CD14-positive monocyte (primary cell): ENCODE measurements around the gene HNRNPC. TPM values are rescaled to one million over a fixed set of nuclear protein-coding genes. Genes with fewer than 3 reads are reported as not detected.

ENCODE experiments used
- DNase-seq, 3 donors: peaks; one replicate each; pipeline ENCODE4 v3.0.0-alpha.2; 2011 to 2022
- H2AFZ ChIP-seq: 2 replicates; pipeline ENCODE4 v1.6.0; 2012; ENCODE audit warnings: mild to moderate bottlenecking, low read depth, low read length, inconsistent platforms; ENCODE audit not compliant: insufficient read depth, poor library complexity, severe bottlenecking
- H3K27ac ChIP-seq, 2 donors: 1 replicate in 1 of 2; 2 replicates in 1 of 2; pipeline ENCODE4 v1.5.1; 2012 to 2013; ENCODE audit warnings: low read length in 2 of 2, control low read depth in 1 of 2, inconsistent platforms in 1 of 2, low read depth in 1 of 2, mild to moderate bottlenecking in 1 of 2
- H3K27me3 ChIP-seq, 2 donors: one replicate each; pipeline versions ENCODE4 v1.6.0 to v1.6.1; 2011 to 2013; ENCODE audit warnings: low read length in 2 of 2; ENCODE audit not compliant: control insufficient read depth in 2 of 2, insufficient read depth in 2 of 2
- H3K36me3 ChIP-seq, 2 donors: replicated peaks in 1 of 2; 1 replicate in 1 of 2; 2 replicates in 1 of 2; pipeline versions ENCODE4 v1.5.1 to v1.6.1; 2012 to 2013; ENCODE audit warnings: low read length in 2 of 2, control low read depth in 1 of 2, inconsistent platforms in 1 of 2, mild to moderate bottlenecking in 1 of 2; ENCODE audit not compliant: insufficient read depth in 2 of 2, control insufficient read depth in 1 of 2
- H3K4me1 ChIP-seq, 2 donors: 1 replicate in 1 of 2; 2 replicates in 1 of 2; pipeline versions ENCODE4 v1.5.1 to v1.6.1; 2012 to 2013; ENCODE audit warnings: low read length in 2 of 2, control low read depth in 1 of 2, inconsistent platforms in 1 of 2, mild to moderate bottlenecking in 1 of 2, moderate library complexity in 1 of 2; ENCODE audit not compliant: insufficient read depth in 2 of 2, control insufficient read depth in 1 of 2
- H3K4me2 ChIP-seq: replicated peaks from 2 replicates; pipeline ENCODE3; 2012; ENCODE audit warnings: low read length, moderate library complexity, mild to moderate bottlenecking; ENCODE audit not compliant: poor library complexity, severe bottlenecking; ENCODE audit errors: extremely low read depth
- H3K4me3 ChIP-seq, 3 experiments: fragments of 200-600 bp in 1 of 3; sonication (generic) in 1 of 3; replicated peaks in 1 of 3; 1 replicate in 2 of 3; 2 replicates in 1 of 3; pipeline ENCODE4 v1.5.1; 2011 to 2013; ENCODE audit warnings: low read length in 3 of 3, mild to moderate bottlenecking in 3 of 3, control low read depth in 2 of 3, low read depth in 2 of 3, inconsistent platforms in 1 of 3, moderate library complexity in 1 of 3
- H3K79me2 ChIP-seq: 2 replicates; pipeline ENCODE4 v1.6.0; 2012; ENCODE audit warnings: mild to moderate bottlenecking, control low read depth, inconsistent platforms, low read length, moderate library complexity; ENCODE audit not compliant: insufficient read depth
- H3K9ac ChIP-seq: 2 replicates; pipeline ENCODE4 v1.6.0; 2017; ENCODE audit warnings: low read length, mild to moderate bottlenecking; ENCODE audit not compliant: insufficient read depth, poor library complexity, severe bottlenecking
- H3K9me3 ChIP-seq, 2 donors: replicated peaks in 1 of 2; 1 replicate in 1 of 2; 2 replicates in 1 of 2; pipeline versions ENCODE4 v1.5.1 to v1.6.1; 2012 to 2013; ENCODE audit warnings: low read length in 2 of 2, control low read depth in 1 of 2; ENCODE audit not compliant: control insufficient read depth in 1 of 2, insufficient read depth in 1 of 2
- H4K20me1 ChIP-seq: 2 replicates; pipeline ENCODE4 v1.6.0; 2012; ENCODE audit warnings: mild to moderate bottlenecking, low read length, control low read depth, moderate library complexity; ENCODE audit not compliant: insufficient read depth
- H3K27ac Mint-ChIP-seq, 7 donors: one replicate each; pipeline ENCODE4 v1.8.0; 2020; ENCODE audit warnings: mild to moderate bottlenecking in 7 of 7, mixed read lengths in 7 of 7, moderate library complexity in 6 of 7, inconsistent platforms in 2 of 7
- H3K27me3 Mint-ChIP-seq, 3 donors: one replicate each; pipeline ENCODE4 v1.8.0; 2021 to 2022; ENCODE audit warnings: low read depth in 3 of 3, mild to moderate bottlenecking in 3 of 3, mixed read lengths in 3 of 3, moderate library complexity in 3 of 3, inconsistent platforms in 1 of 3
- H3K36me3 Mint-ChIP-seq, 2 donors: one replicate each; pipeline ENCODE4 v1.8.0; 2020; ENCODE audit warnings: mixed read lengths in 2 of 2, inconsistent platforms in 1 of 2, mild to moderate bottlenecking in 1 of 2
- H3K4me1 Mint-ChIP-seq: one replicate; pipeline ENCODE4 v1.8.0; 2020; ENCODE audit warnings: mild to moderate bottlenecking, mixed read lengths
- H3K4me3 Mint-ChIP-seq, 2 donors: one replicate each; pipeline ENCODE4 v1.8.0; 2020; ENCODE audit warnings: mild to moderate bottlenecking in 2 of 2, mixed read lengths in 2 of 2, moderate library complexity in 1 of 2
- H3K9me3 Mint-ChIP-seq, 7 donors: one replicate each; pipeline ENCODE4 v1.8.0; 2020 to 2022; ENCODE audit warnings: mixed read lengths in 7 of 7, mild to moderate bottlenecking in 6 of 7, moderate library complexity in 6 of 7, inconsistent platforms in 2 of 7
- CTCF ChIP-seq: fragments of 200-600 bp; IDR thresholded peaks from one replicate; pipeline ENCODE4 v1.8.0; 2022; ENCODE audit warnings: antibody characterized with exemption, mild to moderate bottlenecking
- WGBS: methylation state at CpG from one replicate; pipeline ENCODE4 v1.1.5; 2013; ENCODE audit warnings: missing lambda C conversion rate; ENCODE audit not compliant: insufficient coverage; 5-methylcytosine and 5-hydroxymethylcytosine counted together
- intact Hi-C, 2 donors: fragments of 100-400 bp; cut with micrococcal nuclease; formaldehyde crosslinking; loops; one replicate each; pipeline versions ENCODE4 v1.15.0 to v1.15.1; 2023
- polyA plus RNA-seq, 3 donors: library from polyadenylated mRNA; depleted of rRNA in 1 of 3; unstranded in 2 of 3; stranded (reverse) in 1 of 3; fragments of 300-500 nt in 2 of 3; fragments of >200 nt in 1 of 3; fragmentation: Illumina TruSeq in 2 of 3; gene quantifications; 1 replicate in 2 of 3; 2 replicates in 1 of 3; pipeline ENCODE4 v1.2.3, GENCODE V29; 2012 to 2021

Gene HNRNPC
- polyA plus RNA-seq, 3 donors = 391 to 609 (median 580) TPM

DNA sequence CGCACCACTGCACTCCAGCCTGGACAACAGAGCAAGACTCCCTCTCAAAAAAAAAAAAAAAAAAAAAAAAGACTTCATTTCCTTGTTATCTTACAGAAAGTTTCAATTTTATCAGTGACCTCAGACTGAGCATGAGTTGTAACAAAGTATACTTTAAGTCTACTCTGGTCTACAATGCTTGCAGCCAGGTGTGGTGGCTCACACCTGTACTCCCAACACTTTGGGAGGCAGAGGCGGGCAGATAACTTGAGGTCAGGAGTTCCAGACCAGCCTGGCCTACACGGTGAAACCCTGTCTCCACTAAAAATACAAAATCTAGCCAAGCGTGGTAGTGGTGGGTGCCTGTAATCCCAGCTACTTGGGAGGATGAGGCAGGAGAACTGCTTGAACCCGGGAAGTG lies 18.0 kb downstream of the HNRNPC start:
- H3K27ac ChIP-seq = no peak overlapping the region
- Mint-ChIP-seq H3K4me1 (peaks cover 21% of the 10 kb centered on the region), H3K27ac (peak overlapping the region in 1 of 7 donors; percentile 52), H3K4me3 (no peak overlapping the region), H3K36me3 (peaks cover 59 to 89% of the 10 kb centered on the region in 2 donors), H3K9me3 (no peaks in the 10 kb centered on the region), H3K27me3 (no peaks in the 10 kb centered on the region)
- no CpG with 5 or more reads among the region's 5 CpGs for WGBS
- no peak for DNase-seq
- H3K79me2 ChIP-seq = peaks cover 100% of the 10 kb centered on the region
- H2AFZ ChIP-seq = no peak overlapping the region
- no peak overlapping the region for H3K4me2 ChIP-seq
- H3K4me3 ChIP-seq = no peak overlapping the region
- peaks cover 0 to 4% of the 10 kb centered on the region in 2 donors for H3K4me1 ChIP-seq
- H3K9me3 ChIP-seq = no peaks in the 10 kb centered on the region
- TF ChIP-seq CTCF = no peak
- no peak overlapping the region for H3K9ac ChIP-seq
- H4K20me1 ChIP-seq = peaks cover 100% of the 10 kb centered on the region
- no peaks in the 10 kb centered on the region for H3K27me3 ChIP-seq
- intact Hi-C loops = no loop called here
- H3K36me3 ChIP-seq = peaks cover 69 to 95% of the 10 kb centered on the region in 2 donors

DNA sequence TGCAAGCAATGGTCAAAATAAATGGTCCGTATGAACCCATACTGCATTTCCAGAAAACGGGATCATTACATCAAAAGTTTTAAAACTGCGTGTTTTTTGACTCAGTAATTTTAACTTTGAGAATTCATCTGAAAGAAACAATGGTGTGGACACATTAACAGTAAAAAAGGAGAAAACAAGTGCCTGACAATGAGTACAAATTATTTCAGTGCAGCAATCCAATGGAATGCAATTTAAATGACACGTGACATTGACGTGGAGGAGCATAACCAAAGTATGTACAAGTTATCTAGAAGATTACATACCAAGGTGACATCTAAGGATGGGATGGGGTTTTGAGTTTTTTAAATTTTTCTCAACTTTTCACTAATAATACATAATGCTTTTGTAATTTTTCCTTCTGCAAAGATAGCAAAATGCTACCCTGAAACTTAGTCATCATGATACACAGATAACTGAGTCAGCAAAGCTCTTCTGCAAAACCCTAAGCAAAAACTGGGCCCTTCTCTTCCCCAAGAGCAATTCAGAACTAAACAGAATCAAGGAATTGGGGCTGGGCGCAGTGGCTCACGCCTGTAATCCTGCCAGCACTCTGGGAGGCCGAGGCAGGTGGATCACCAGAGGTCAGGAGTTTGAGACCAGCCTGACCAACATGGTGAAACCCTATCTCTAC lies 20.4 kb downstream of the HNRNPC start:
- Histone ChIP-seq H3K4me3 (no peak overlapping the region), H4K20me1 (peaks cover 100% of the 10 kb centered on the region), H3K27me3 (no peaks in the 10 kb centered on the region), H3K36me3 (peaks cover 55 to 94% of the 10 kb centered on the region in 2 donors), H3K9me3 (no peaks in the 10 kb centered on the region), H3K27ac (no peak overlapping the region), H3K4me1 (peaks cover 13 to 24% of the 10 kb centered on the region in 2 donors), H3K4me2 (no peak overlapping the region), H3K79me2 (peaks cover 100% of the 10 kb centered on the region), H3K9ac (no peak overlapping the region), H2AFZ (no peak overlapping the region)
- peak in 1 of 3 donors; percentile 37 for DNase-seq
- peak overlapping the region in 3 of 7 donors; percentile 3 to 50 (median 43) for H3K27ac Mint-ChIP-seq
- H3K9me3 Mint-ChIP-seq = no peaks in the 10 kb centered on the region
- H3K27me3 Mint-ChIP-seq = no peaks in the 10 kb centered on the region
- no peak overlapping the region for H3K4me3 Mint-ChIP-seq
- TF ChIP-seq CTCF = no peak
- WGBS = 97% methylated on average over 4 of the region's 8 CpGs
- intact Hi-C loops = no loop called here
- H3K36me3 Mint-ChIP-seq = peaks cover 53 to 82% of the 10 kb centered on the region in 2 donors
- H3K4me1 Mint-ChIP-seq = peaks cover 31% of the 10 kb centered on the region
